HG03460 (cell line): ENCODE results near the gene EPHA4.

Source experiments
- ATAC-seq: cut with Tn5 transposase; IDR thresholded peaks from one replicate; pipeline ENCODE4 v1.9.1; 2021; ENCODE audit not compliant: unreplicated experiment

Gene EPHA4

GRCh38 chr2:221447310-221447709, 124.8 kb downstream of the EPHA4 start:
- ATAC-seq = no peak

GRCh38 chr2:221446140-221446539, 126.0 kb downstream of the EPHA4 start:
- ATAC-seq = no peak

DNA sequence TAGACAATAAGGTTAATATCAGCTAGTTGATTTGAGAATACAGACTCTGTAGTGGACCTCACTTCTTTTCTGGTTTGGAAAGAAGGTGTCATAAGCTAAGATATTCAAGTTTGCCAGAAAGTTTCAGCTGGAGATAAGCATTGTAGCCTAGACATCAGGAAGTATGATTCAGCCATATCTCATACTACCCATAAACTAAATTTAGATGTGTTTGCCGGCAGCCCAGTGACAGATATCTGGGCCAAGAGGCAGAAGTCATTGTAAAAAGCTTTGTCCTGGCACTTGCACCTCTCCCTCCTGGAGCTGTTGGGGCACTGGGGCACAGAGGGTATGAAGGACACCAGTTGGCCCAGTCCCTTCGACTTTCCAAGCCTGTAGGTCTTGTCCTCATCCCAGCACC, 128.0 kb downstream of the EPHA4 start:
- no peak for ATAC-seq

DNA sequence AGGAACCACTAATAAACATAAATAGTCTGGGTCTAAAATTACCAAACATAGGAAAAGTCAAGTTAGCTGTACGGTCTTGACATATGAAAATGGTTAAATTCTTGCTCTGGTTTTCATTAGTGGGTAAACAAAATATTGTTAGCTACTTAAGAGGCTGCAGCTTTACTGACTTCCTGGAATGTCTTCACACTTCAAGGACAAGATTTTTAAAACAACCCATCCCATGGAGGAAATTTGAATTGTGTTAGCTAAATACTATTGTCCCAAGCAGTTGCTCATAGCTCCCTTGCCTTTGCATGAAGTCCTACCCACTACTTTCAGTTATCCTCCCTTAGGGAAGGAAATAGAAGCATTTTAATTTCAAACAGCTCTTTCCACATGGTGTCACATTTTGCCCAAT, 128.5 kb downstream of the EPHA4 start:
- no peak for ATAC-seq

DNA sequence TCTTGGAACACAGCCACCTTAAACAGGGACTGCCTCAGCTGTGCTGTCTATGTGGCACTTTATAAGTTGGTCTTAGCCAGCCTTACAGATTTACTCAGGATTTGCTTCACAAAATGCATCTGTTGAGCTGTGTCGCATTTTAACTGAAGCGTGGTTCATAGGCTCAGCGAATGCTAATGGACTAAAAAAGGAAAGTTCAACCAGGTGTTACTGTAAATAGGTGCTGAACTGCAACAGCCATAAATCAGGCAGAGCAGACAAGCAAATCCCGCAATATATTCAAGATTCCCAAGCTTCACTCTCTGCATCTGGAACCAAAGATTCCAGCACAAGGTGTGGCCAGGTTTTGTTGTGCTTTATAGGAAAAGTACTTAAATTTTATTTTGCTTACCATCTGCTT, 130.0 kb downstream of the EPHA4 start:
- ATAC-seq = no peak

DNA sequence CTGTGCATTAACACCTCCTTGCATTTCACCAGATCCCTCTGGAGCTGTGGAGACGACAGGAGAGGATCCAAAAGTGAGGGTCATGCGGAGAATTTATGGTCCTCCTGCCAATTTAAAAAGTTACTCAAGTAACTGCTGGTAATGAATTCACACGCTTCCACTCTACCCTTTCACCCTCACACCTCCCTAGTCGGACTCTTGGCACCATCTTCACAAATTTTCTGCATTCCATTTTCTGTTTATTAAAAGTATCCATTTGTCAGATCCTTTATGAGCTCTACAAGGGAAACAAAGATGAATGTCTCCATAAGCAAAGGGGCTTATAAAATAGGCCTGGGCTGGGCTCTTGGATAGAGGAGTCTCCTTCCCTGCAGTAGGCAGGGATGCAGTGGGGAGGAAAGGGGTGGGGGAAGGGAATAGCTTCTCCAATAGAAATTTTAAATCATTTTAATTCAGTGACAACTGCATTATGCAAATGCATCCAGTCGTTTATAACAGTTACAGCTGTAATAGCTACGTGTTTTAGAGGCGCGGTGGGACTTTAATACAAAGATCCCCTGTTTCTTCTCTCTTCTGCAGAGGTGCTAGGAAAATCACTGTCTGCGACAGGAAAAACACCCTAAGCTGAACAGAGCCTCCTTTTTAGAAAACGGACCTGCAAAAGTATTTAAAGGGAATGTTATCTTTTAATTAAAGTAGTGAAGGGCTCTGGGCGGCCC, 132.2 kb downstream of the EPHA4 start:
- ATAC-seq = no peak

DNA sequence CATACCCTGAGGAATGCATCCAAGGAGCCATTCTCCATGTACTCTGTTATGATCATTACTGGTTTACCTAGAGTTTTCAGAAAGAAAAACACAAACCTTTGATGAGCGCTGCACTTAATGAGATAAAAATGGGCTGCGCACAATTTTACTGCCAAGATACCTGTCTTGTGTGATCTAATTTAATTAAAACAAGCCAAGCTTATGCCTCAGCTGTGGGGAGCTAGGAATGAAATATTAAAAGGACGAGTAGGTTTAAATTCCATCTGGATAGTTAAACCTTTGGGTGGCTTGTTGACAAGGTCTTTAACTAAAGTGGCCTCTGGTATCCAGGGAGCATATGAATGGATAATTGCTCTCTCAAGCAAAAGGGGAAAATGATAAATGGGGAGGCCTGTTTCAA, 135.0 kb downstream of the EPHA4 start:
- no peak for ATAC-seq

- ATAC-seq = no peak
Observed at GRCh38 chr2:221435171-221435570, 136.9 kb downstream of the EPHA4 start.

DNA sequence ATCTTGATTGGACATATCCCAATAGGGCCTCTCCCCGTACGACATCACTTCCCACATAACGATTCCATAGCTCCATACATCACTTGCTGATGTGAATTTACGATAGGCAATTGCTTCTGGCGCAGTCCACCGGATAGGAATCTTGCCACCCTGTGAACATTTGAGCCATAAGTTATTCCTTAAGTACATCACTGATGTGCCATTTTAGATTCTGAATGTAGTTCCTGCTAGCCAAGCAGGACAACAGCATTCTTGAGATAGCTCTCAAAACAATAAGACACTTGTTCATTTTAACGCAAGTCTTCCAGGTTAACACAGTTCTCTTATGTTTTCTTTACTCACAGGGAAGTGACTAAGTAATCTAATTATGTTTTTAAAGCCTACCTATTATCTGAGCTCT, 138.0 kb downstream of the EPHA4 start:
- ATAC-seq = no peak

GRCh38 chr2:221431477-221431876, 140.6 kb downstream of the EPHA4 start:
- ATAC-seq = no peak

DNA sequence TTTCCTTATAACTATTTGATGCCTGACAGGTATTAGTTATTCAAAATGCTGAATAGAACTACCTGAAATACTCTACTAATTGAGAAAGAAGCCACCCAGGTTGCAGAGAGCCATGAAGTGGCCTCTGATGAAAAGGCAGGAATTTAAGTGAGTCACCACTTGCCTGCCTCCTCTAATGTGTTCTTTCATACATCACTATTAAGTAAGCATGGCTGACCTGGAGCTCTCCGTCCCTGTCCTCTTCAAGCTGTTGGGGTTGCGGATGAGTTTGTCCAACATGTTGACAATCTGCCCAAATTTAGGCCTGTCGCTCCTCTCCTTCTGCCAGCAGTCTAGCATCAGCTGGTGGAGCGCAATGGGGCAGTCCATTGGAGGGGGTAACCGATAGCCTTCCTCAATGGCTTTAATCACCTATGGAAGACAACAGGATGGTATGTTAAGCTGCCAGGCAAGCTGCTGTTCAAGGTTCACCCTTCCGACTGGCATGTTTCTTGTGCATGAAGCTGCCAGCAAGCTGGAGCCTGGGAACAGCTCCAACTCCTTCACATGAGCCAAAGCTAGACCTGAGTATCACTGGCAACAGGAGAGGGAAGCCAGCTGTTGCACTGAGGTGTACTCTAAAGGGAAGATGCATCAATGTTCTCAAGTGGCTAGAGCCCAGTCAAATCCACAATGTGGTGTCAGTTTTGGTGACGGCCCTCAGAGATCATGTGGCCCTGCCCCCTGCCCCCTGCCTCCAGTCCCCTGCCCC, 142.2 kb downstream of the EPHA4 start:
- ATAC-seq = no peak

DNA sequence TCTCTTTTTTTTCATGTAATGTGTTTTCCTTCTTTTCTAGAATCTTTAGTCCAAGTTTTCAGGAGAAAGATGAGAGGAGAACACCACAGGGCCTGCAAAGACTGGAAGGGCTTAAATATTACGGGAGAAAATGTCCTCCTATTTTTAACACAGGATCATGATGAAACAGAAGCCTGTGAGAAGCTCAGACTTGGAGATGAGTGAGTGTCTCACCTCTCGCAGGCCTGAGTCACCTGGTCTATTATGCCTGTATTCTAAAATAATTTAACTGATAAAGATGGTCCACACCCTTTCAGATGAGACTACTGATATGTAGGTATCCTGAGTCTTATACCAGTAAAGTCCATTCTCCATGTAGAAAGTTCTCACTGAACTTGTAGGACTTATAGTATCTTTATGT, 143.2 kb downstream of the EPHA4 start:
- ATAC-seq = no peak

GRCh38 chr2:221426929-221427328, 145.2 kb downstream of the EPHA4 start:
- no peak for ATAC-seq

DNA sequence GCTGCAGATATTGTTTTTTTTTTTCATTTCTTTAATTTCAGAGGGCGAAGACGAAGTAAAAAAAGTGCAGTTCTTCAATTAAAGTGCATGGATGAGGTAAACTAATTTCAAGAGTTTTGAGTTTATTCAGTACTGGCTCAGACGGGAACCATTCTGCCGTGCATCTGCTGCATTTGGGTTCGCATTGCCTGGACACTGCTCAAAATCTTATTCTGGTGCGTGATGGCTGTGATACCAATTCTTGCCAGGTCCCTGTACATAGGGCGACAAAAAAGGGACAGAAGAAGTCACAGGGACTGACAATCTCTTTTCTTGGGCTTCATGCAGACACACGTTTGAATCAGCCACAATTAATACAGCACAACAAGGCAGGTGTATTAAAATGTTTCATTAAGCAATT, 146.2 kb downstream of the EPHA4 start:
- no peak for ATAC-seq

- ATAC-seq = no peak
Observed at GRCh38 chr2:221425353-221425752, 146.8 kb downstream of the EPHA4 start.

DNA sequence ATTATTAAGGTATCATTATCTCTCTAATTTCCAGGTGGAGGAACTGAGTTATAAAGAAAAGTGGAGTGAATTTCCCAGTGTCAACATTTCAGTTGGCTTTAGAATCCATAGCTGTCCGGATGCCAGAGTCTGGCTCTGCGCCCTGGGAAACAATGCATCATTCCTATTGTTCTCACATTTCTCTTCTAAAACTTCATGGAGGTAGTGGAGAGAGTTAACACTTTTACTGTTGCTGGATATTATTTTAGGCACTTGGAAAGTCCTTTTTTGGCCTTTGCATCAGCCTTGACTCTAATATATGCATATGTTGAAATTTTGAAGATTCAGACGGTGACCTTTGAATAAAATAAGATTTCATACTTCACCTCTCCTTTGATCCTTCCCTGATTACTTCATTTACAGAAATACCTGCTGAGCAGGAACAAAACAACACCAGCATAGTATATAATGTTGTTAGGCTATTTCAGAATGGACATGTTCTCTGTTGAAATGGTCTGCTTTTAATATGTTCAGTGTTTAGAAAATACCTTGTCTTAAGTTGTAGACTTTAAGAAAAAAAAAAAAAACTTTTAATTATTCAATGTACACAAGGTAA, 148.8 kb downstream of the EPHA4 start:
- ATAC-seq = no peak

DNA sequence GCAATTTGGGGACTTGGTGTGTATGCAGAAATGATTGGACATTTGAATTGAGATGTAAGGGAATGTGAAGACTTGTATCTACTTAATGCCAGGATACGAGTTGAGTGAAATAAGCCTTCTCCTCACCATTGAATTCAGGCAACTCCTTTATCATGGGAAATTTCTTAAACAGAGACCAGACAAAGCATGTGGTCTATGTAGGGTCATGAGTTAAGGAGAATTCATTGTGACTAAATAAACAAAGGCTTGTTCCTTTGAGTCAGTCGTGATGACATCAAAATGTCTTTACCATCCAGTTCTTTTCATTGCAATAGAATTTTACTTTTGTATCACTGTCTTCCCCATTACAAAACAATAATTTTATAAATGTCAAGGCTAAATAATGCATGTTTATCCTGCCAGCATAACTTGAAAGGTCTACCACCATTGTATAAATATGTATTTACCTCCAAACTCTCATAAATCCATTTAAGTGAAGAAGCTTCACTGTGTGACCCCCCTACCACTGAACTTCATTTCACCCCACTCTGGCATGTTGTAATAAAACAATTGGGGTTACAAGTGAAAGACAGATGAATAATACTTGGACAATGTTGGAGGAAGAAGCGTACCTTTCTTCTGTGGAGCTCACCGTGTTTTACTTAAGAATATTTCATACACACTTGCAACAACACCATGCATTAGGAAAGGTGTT, 149.4 kb downstream of the EPHA4 start:
- no peak for ATAC-seq

DNA sequence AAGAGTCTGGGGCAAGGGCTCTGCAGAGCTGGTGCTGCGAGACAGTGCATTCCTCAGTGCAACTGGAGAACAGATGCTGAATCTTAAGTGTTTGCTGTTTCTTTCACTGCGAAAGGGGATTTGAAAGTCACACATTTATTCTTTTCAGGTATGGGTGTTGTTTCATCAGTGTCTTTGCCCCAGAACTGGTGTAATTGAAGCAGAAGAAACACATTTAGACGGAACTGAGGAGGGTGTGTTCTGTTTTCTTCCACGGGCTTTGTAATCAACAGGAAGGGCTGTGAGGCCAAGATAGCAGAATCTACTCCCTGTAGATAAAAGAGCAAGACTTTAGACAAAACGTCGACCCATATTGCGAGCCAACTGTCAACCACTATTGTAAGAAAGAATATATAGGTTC, 151.9 kb downstream of the EPHA4 start:
- no peak for ATAC-seq

DNA sequence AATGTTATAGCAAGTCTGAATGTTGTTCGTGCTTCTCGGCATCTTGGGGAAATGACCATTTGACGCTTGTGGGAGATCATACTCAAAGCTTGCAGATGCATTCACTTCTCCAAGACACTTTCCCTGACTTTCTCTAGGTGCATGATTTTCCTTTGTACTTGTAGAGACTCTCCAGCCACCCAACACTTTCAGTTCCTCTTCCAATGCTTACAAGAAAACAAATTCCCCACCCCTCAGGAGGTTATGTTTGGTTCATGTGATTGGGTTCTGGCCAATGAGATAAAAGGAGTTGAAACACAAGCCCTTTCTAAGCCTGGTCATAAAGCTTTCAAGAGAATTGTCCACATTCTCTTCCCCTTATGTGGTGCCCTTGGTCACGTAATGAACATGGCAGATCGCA, 156.3 kb downstream of the EPHA4 start:
- no peak for ATAC-seq

DNA sequence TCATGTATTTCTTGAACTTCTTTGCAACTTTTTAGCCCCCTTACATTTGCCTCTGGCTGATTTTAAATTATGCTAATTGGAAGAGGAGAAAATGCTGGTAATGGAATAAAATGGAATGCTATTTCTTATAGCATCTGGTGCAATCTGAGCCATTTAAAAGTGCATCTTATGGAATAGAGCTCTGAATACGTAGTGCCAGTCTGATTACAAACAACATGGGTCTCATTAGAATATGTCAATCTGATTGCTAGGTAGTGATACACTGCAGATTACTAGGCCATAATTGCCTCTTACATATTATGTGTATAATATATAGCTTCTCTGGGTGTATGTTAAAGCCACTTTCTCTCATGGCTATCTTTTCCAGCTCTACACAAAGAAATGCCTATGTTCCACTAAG, 159.1 kb downstream of the EPHA4 start:
- no peak for ATAC-seq

DNA sequence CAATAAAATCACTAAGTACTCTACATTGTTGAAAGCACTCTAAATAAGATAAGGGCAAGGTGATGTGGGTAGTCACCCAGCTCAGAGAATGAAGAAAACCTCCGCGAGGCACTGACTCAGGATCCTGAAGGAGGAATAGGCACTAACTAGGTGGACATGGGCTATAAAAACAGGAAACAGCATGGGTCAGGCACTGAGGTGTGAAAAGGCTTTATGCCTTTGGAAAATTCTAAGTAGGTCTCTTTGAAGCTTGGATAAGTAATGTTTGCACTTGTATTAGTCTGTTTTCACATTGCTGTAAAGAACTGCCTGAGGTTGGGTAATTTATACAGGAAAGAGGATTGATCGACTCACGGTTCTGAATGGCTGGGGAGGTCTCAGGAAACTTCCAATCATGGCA, 161.6 kb downstream of the EPHA4 start:
- no peak for ATAC-seq

DNA sequence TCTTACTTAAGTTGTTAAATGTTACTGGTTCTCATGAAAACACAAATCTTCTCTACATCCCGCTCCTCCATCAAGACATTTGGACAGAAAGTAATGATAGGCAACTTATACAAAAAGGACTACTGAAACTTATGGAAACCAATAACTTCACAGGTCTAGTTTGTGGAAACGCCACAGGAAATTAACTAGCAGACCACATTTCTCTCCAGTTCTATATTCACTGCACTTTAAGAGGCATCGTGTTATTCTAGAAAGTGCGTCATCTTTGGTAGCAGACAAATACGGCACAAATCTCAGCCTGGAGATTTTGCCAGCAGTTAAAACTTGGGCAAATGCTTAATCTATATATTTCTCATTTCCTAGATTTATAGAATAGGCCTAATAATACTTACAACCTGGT, 164.3 kb downstream of the EPHA4 start:
- ATAC-seq = no peak
